ENCODE measurements around the gene CCDC137.

Gene CCDC137

GRCh38 chr17:81716674-81716996, 50.1 kb downstream of the CCDC137 start:
- no peak for DNase-seq (ENCODE audit: low spot score)

DNA sequence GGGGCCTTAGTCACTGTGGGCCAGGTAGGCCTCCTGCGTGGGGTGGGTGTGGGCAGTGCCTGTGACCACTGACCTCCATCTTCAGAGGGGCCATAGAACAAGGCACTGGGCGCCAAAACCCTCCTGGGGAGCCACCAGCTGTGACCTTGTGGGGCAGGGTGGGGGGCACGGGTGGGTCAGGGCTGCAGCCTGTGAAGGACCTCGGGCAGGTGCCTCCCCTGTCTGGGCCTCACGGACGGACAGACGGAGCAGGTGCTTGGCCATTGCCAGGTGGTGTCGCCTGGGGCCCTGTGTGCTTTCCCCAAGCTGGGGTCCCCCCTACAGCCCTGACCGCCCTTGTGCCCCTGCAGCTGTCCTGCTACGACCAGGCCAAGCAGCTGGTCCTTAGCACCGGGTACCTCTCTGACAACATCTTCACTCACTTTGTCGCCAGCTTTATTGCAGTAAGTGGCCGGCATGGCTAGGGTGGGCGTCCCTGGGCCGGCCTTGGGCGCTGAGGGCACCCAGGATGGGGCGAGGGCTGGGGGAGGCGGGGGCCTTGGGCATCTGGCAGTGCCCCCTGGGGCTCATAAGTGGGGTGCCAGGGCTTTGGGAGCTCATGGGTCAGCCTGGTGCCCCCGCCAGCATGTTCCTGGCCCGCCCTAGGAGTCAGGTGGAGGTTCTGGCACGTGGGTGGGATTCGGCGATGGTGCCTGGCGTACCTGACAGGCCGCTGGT, 50.7 kb downstream of the CCDC137 start:
- no peak for DNase-seq (ENCODE audit: low spot score)

DNA sequence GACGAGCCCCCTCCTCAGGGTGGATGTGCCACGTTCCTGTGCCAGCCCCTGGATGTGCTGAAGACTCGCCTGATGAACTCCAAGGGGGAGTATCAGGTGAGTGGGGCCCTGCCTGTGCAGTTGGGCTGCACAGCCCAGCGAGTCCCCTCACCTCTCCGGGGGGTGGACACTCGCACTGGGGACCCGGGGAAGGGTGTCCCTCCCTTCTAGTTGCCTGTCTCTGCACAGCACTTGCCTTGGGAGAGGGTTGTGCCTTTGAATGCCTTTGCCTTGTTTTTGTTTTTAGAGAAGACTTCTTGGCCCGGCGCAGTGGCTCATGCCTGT, 51.2 kb downstream of the CCDC137 start:
- DNase-seq (ENCODE audit: low spot score): no peak

- no peak for DNase-seq (ENCODE audit: low spot score)
Observed at GRCh38 chr17:81719410-81720266, 53.1 kb downstream of the CCDC137 start.

GRCh38 chr17:81720267-81721071, 53.9 kb downstream of the CCDC137 start:
- no peak for DNase-seq (ENCODE audit: low spot score)

DNA sequence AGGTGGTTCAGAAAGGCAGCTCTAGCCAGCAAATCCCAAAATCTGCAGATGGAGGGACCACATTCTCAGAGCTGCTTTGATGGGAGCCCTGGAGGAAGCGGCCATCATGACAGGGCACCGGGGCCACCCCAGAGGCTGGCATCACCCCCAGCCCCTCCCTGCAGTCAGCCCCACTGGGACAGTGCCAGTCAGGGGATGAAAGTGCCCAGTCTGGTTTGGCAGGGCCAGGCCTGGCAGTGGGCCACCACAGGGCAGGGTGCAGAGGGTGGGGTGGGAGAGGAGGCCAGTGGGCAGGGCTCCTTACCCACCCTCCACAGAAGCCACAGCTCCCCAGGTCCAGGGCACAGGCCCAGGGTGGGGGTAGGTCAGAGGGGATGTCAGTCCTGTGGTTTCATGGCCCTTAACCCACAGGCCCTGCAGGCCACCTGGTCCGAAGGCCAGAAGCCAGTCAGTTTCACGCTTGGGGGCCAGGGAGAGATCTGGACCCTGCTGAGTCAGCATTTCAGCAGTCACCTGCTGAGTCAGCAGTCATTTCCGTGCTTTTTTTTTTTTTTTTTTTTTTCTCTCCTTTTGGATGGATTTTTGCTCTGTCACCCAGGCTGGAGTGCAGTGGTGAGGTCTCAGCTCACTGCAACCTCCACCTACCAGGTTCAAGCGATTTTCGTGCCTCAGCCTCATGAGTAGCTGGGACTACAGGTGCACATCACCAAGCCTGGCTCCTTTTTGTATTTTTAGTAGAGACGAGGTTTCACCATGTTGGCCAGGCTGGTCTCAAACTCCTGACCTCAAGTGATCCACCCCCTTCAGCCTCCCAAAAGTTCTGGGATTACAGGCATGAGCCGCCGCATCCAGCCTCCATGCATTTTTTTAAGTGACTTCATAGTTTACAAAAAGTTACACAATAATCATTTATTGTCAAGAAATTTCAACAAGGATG, 55.9 kb downstream of the CCDC137 start:
- DNase-seq (ENCODE audit: low spot score): no peak

Data from CD4-positive, alpha-beta T cell treated with Interleukin-6 at 100 ng/mL for 8 hours (primary cell).